IPS-NIHi7 (cell line): ENCODE measurements around the gene MEAF6.

Source experiments
- DNase-seq: peaks from one replicate; pipeline ENCODE4 v3.0.0; 2012; ENCODE audit warnings: mixed read lengths; ENCODE audit errors: extremely low spot score

The MEAF6 gene

GRCh38 chr1:37485902-37486679, 28.5 kb downstream of the MEAF6 start:
- no peak for DNase-seq

- no peak for DNase-seq
Observed at GRCh38 chr1:37484325-37485051, 30.1 kb downstream of the MEAF6 start.

- DNase-seq: no peak
Observed at GRCh38 chr1:37483785-37484184, 30.8 kb downstream of the MEAF6 start.

GRCh38 chr1:37482796-37483744, 31.5 kb downstream of the MEAF6 start:
- no peak for DNase-seq

GRCh38 chr1:37482004-37482785, 32.4 kb downstream of the MEAF6 start:
- no peak for DNase-seq

GRCh38 chr1:37481289-37482003, 33.1 kb downstream of the MEAF6 start:
- no peak for DNase-seq

- DNase-seq: no peak
Observed at GRCh38 chr1:37480581-37481288, 33.8 kb downstream of the MEAF6 start.

GRCh38 chr1:37480125-37480466, 34.5 kb downstream of the MEAF6 start:
- DNase-seq: no peak

GRCh38 chr1:37479255-37480124, 35.1 kb downstream of the MEAF6 start:
- no peak for DNase-seq

- no peak for DNase-seq
Observed at GRCh38 chr1:37478890-37479254, 35.7 kb downstream of the MEAF6 start.

- no peak for DNase-seq
Observed at GRCh38 chr1:37478451-37478881, 36.1 kb downstream of the MEAF6 start.

- DNase-seq: no peak
Observed at GRCh38 chr1:37477946-37478345, 36.6 kb downstream of the MEAF6 start.

GRCh38 chr1:37477198-37477931, 37.2 kb downstream of the MEAF6 start:
- DNase-seq: peak; percentile 72

GRCh38 chr1:37476460-37477197, 37.9 kb downstream of the MEAF6 start:
- peak; percentile 41 for DNase-seq

GRCh38 chr1:37476087-37476452, 38.5 kb downstream of the MEAF6 start:
- DNase-seq: no peak

GRCh38 chr1:37475380-37476086, 39.0 kb downstream of the MEAF6 start:
- peak; percentile 7 for DNase-seq
